GM21447 (cell line): Measurements from ENCODE around the gene HUWE1.
"Not testable (repeated sequence)": the region's sequence is repeated elsewhere in the genome, so short reads cannot be mapped to it uniquely, and the experiment has no call there.

Experiments used
- ATAC-seq: cut with Tn5 transposase; IDR thresholded peaks from one replicate; pipeline ENCODE4 v1.9.1; 2021; ENCODE audit not compliant: unreplicated experiment

Gene HUWE1

GRCh38 chrX:53616946-53617345 is 69.6 kb downstream of the HUWE1 start:
- ATAC-seq, result no peak

- no peak for ATAC-seq
Observed at GRCh38 chrX:53606456-53606855, 80.1 kb downstream of the HUWE1 start.

DNA sequence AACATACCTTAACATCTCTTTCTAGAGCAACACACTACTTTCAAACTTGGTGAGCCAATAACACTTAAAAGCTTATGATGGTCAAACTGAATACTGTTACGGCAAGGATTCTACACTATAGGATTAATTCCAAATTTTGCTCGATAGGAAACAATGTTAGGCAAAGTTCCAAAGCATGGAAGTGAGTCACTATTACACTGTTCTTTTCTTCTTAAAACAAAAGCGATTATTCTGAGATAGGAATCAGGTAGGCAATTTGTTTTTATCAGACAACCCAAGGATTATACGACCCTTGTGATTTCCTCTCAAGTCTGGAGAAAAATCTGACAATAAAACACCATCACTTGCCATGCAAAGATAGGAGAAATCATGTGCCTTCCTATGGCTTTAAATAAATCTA is 81.5 kb downstream of the HUWE1 start:
- no peak for ATAC-seq

- no peak for ATAC-seq
Observed at GRCh38 chrX:53599781-53600396, 86.6 kb downstream of the HUWE1 start.

DNA sequence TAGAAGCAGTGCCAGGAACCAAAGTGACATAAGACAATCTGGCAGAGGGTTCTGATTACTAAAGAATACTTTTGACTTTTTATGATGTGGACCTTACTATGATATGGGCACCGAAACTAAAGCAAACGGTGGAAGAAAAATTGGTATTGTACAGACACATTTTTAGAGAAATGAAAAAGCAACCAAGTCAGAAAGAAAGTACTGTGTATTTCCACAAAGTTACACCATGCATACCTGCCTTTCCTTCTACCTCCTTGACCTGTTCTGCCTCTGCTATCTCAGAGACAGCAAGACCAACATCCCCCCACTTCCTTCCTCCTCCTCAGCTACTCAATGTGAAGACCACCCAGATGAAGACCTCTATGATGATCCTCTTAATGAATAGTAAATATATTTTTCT is 88.3 kb downstream of the HUWE1 start:
- no peak for ATAC-seq

DNA sequence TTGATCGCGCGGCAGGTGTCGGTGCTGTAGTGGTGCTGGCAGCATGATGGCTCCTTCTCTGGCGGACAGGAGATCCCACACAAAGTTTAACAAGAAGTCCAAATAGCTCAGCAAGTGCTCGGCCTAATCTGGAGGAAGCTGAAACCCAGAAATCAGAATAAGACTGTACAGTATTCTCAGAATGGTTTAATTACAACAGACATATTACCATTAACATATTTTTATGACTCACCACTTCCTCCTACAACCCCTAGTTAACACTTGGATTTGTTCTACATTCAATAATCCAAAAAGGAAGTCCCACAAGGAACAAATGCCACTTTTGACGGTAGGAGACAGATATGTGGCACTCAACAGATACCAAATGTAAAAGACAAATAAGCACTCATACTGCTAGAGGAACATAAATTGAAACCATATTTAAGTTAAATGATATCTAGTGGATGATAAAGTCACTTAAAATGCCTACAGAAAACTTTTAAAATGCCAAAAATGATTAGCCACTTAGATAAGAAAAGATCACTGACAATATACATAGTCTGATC is 91.2 kb downstream of the HUWE1 start:
- no peak for ATAC-seq

- ATAC-seq, result no peak
Observed at GRCh38 chrX:53594354-53594753, 92.2 kb downstream of the HUWE1 start.

GRCh38 chrX:53587795-53588420 is 98.6 kb downstream of the HUWE1 start:
- ATAC-seq, result no peak

- ATAC-seq, result no peak
Observed at GRCh38 chrX:53584891-53585290, 101.6 kb downstream of the HUWE1 start.

- ATAC-seq, result no peak
Observed at GRCh38 chrX:53583571-53583970, 102.9 kb downstream of the HUWE1 start.

DNA sequence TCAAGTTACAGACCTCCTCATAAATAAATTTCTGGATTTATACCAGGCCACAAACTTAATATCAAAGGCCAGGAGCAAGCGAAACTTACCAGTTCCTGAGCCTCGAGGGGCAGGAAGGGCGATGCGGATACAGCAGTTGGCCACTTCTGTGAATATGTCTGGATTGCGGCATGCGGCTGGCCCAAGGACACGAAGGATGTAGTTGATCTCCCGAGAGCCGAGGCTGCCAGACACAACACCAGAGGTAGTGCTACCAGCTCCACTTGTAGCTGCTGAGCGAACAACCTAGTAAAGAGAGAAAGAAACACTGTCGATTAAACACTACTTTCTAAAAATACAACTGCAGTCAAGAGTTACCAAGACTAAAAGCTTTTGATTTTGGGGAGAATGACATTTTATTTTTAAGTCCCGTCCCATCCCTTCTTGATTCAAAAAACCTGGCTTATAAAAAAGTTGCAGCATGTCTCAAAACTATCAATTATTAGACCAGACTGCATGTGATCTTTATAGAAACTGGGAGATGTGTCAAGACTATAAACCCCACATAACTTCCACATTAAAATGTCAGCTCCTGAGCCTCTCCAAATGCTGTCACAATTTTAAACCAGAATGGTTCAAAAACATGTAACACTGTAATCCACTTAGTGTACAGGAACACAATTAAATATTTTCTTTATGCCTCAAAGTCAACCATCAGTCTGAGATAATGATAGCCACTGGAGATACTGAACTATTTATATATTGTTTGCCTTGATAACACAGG is 105.6 kb downstream of the HUWE1 start:
- no peak for ATAC-seq

- ATAC-seq, result no peak
Observed at GRCh38 chrX:53571494-53571893, 115.0 kb downstream of the HUWE1 start.

DNA sequence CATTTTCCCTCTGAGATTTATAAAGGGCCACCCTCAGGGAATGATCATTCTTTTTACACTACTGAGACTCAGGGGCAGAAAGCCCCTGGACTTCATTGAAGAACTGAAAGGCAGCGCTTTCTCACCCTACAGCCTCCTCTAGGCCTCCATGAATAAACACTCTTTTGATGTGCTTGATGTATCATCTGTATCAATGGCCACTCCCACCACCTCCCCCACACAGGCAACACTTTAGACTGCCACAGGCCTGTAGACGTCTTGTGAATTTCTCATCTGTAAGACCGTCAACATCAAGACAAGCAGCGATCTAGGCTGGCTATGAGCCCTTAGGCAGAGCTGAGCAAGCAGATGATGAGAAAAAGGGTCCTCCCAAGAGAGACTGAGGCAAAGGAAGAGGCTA is 123.2 kb downstream of the HUWE1 start:
- no peak for ATAC-seq

- ATAC-seq, result no peak
Observed at GRCh38 chrX:53561912-53562311, 124.6 kb downstream of the HUWE1 start.

DNA sequence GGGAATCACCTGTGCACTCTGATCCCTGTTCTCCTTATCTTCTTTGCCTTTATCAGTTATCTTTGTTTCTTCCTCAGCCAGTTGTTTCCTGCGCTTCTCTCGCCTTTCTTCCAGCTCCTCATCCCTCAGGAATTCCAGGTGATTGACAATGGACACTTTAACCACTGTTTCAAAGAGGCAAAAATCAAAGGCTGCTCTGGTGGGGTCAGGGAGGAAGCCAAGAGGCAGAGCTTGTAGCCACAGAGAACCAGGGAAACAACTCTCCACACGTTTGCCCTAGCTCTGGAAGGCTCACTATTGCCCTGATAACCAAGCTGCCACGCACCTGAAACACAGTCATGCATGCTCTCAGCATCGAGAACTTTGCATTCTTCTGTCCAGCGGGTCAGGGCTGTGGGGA is 127.9 kb downstream of the HUWE1 start:
- ATAC-seq, result no peak

DNA sequence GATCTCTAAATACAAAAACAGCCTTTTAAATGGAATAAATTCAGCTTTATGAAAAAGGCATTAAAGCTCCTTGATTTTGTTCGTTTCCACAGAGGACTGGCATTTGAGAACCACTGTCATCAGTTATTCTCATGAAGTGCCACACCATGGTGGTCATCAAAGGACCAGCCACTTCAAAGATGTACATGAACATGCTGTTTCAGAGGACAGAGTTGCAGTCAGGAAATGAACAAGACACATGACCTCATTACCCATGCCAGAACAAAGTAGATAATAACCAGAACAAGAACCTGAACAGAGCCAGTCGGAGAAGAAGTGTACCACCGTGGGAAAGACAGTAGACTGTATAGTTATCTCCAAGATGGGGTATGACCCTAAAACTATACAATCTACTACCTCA is 129.7 kb downstream of the HUWE1 start:
- ATAC-seq, result no peak

DNA sequence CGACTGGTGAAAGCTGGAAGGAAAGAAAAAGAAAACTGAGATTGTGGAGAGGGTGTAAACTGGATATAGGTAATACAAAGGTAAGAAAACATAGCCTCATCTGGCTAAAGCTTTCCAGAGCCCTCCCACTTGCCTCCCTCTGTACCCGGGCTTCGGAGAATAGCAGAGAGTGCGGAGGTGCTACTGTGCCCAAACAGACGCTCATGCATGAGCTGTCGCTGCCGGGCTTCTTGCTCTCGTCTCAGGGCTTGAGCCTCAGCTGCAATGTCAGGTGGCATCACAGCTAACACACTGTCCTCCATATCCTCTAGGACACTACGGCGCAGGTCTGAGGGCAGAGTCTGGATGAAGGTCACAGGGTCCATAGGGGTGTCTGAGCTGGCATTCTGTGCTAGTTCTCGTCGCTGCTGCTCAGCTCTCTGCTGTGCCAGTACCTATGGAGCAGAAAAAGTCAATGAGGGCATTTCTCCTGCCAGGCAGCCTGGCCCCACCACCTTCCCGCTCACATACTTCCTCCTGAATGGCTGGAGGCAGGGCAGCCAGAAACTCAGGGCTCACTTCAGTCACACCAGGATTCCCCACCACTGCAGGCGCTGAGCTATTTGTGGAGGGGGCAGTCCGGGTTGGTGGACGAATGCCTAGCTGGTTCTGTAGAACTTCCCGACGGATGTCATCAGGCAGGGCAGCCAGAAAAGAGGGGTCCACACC is 135.6 kb downstream of the HUWE1 start:
- no peak for ATAC-seq

- ATAC-seq, result no peak
Observed at GRCh38 chrX:53547668-53548067, 138.9 kb downstream of the HUWE1 start.

DNA sequence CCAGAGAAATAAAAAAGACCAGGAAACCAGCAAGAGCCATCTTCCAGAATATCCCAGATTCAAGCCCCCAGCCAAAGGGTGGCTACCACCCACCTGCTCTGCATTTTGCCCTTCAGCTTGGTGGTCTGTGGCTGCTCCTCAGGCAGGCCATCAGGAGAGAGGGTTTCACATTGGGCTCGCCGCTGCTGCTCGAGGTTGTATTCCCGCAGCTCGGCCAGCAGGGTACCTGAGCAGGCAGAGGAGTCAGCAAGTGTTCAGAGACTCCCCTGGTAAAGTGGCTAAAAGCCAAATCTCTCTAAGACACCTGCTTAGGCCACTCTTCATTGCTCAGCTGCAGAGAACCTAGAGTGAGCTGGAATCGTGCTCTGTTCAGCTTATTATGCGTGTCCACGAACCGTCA is 141.6 kb downstream of the HUWE1 start:
- ATAC-seq, result no peak

DNA sequence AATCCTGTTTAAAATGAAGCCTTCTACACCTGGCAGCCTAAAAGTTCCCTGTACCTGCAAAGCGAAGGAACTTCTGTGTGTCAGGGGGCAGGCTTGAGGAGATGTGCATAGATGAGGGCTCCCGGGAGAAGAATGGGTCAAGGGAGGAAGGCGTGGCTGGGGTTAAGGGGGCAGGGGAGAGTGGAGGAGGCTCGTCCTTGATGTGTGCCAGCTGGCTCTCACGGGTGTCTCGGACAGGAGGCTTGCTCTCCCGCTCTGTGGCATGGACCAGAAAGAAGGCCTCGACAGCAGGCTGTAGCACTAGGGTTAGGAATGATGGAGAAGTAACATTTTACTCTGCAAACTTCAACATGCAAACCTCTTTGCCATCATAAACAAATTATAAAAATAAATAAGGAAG is 147.7 kb downstream of the HUWE1 start:
- ATAC-seq, result no peak

GRCh38 chrX:53531255-53531966 is 155.1 kb downstream of the HUWE1 start:
- not testable (repeated sequence) for ATAC-seq
